HepG2 (cell line): ENCODE results near the gene IGFBP7. TPM values are rescaled to one million over a fixed set of nuclear protein-coding genes. Genes with fewer than 3 reads are reported as not detected.

Experiments used
- ATAC-seq: fragments of 200-7000 bp; cut with Tn5 transposase; 3 replicates; pipeline ENCODE4 v1.9.1; 2020; ENCODE audit warnings: mild to moderate bottlenecking, moderate library complexity
- BruUV-seq: library from RNA; stranded (reverse); fragments of 400-500 nt; replicated peaks from 2 replicates; lab custom pipeline; 2021; lab: Mats Ljungman, UMichigan
- CTCF ChIA-PET: fragments of 300-600 bp; formaldehyde crosslinking; extraction: SDS; loops from one replicate; lab custom pipeline; 2021; ENCODE audit warnings: low total read pairs, inconsistent platforms, low intra/inter-chr PET ratio; lab: Yijun Ruan, JAX
- POLR2A ChIA-PET: fragments of 350-600 bp; sonication (Branson Sonifier 250); formaldehyde crosslinking; loops from one replicate; lab custom pipeline; 2020; ENCODE audit warnings: antibody characterized with exemption, inconsistent platforms; lab: Yijun Ruan, JAX
- DNase-seq: peaks from one replicate; pipeline ENCODE4 v3.0.0-alpha.2; 2015; ENCODE audit warnings: low spot score
- FAIRE-seq: peaks from 3 replicates; lab custom pipeline; 2011; peaks lifted over from hg19 to GRCh38; lab: Jason Lieb, UNC
- H2AFZ ChIP-seq: one replicate; pipeline ENCODE4 v1.6.1; 2011; ENCODE audit warnings: low read length, inconsistent platforms
- H3K27ac ChIP-seq: fragments of 300-600 bp; 3 replicates; pipeline ENCODE4 v1.8.0; 2011; ENCODE audit warnings: mixed run types, mild to moderate bottlenecking, mixed read lengths, low read length, inconsistent platforms; ENCODE audit not compliant: insufficient read depth; ENCODE audit errors: extremely low read length
- H3K27me3 ChIP-seq, 2 experiments: fragments of 200-600 bp in 1 of 2; 2 replicates in 1 of 2; 3 replicates in 1 of 2; pipeline versions ENCODE4 v1.6.0 to v1.8.0; 2011; ENCODE audit warnings: low read length in 2 of 2, mild to moderate bottlenecking in 2 of 2, moderate library complexity in 2 of 2, inconsistent platforms in 1 of 2; ENCODE audit not compliant: insufficient read depth in 2 of 2, control insufficient read depth in 1 of 2
- H3K36me3 ChIP-seq, 2 experiments: fragments of 200-600 bp in 1 of 2; replicated peaks in 1 of 2; 2 replicates in 1 of 2; 3 replicates in 1 of 2; pipeline versions ENCODE4 v1.5.1 to v1.8.0; 2011; ENCODE audit warnings: low read length in 2 of 2, inconsistent platforms in 1 of 2; ENCODE audit not compliant: insufficient read depth in 2 of 2, control insufficient read depth in 1 of 2
- H3K4me1 ChIP-seq: 2 replicates; pipeline ENCODE4 v1.5.1; 2012; ENCODE audit warnings: low read length, inconsistent platforms; ENCODE audit not compliant: insufficient read depth
- H3K4me2 ChIP-seq: 2 replicates; pipeline ENCODE4 v1.6.0; 2011; ENCODE audit warnings: low read depth, low read length, inconsistent platforms
- H3K4me3 ChIP-seq, 3 experiments: fragments of 200-600 bp in 1 of 3; sonication (generic), shearing (Covaris generic) in 1 of 3; replicated peaks in 1 of 3; 2 replicates each; pipeline ENCODE4 v1.5.1; 2011 to 2016; ENCODE audit warnings: low read length in 3 of 3, inconsistent platforms in 2 of 3, low read depth in 2 of 3, mild to moderate bottlenecking in 2 of 3, control low read depth in 1 of 3, mixed read lengths in 1 of 3; ENCODE audit not compliant: insufficient read depth in 1 of 3
- H3K79me2 ChIP-seq: one replicate; pipeline ENCODE4 v1.6.1; 2011; ENCODE audit warnings: low read length, inconsistent platforms; ENCODE audit not compliant: insufficient read depth
- H3K9ac ChIP-seq: 2 replicates; pipeline ENCODE4 v1.6.0; 2011; ENCODE audit warnings: mild to moderate bottlenecking, low read depth, low read length, inconsistent platforms; ENCODE audit not compliant: insufficient read depth
- H3K9me3 ChIP-seq: 2 replicates; pipeline ENCODE4 v1.5.1; 2012; ENCODE audit warnings: mild to moderate bottlenecking, low read length
- H4K20me1 ChIP-seq: 2 replicates; pipeline ENCODE4 v1.6.0; 2011; ENCODE audit warnings: inconsistent platforms, mild to moderate bottlenecking, low read length, moderate library complexity; ENCODE audit not compliant: insufficient read depth
- CEBPZ ChIP-seq: IDR thresholded peaks from 2 replicates; pipeline ENCODE4 v1.6.1; 2012; ENCODE audit warnings: low read length, improper control_type of control experiment
- HDAC2 ChIP-seq: sonication (generic); formaldehyde crosslinking; IDR thresholded peaks from 2 replicates; pipeline ENCODE4 v1.4.0; 2020; ENCODE audit warnings: missing genetic modification reagents
- HNRNPL ChIP-seq: fragments of 200-400 bp; formaldehyde crosslinking; IDR thresholded peaks from 2 replicates; pipeline ENCODE4 v1.6.1; 2017; ENCODE audit warnings: mild to moderate bottlenecking, low read depth, low read length
- NFYB ChIP-seq: sonication (generic); formaldehyde crosslinking; IDR thresholded peaks from 2 replicates; pipeline ENCODE4 v1.4.0; 2020; ENCODE audit warnings: missing genetic modification reagents
- PPARG ChIP-seq: conservative IDR thresholded peaks from 2 replicates; pipeline ENCODE4 v1.6.1; 2016; ENCODE audit warnings: missing biosample characterization, missing genetic modification reagents
- ZBTB10 ChIP-seq: sonication (generic); formaldehyde crosslinking; IDR thresholded peaks from 2 replicates; pipeline ENCODE4 v1.4.0; 2020; ENCODE audit warnings: missing genetic modification reagents, borderline replicate concordance
- ZBTB4 ChIP-seq: sonication (generic); formaldehyde crosslinking; IDR thresholded peaks from 2 replicates; pipeline ENCODE4 v1.4.0; 2020; ENCODE audit warnings: missing genetic modification reagents, mild to moderate bottlenecking, borderline replicate concordance
- ZFP36L1 ChIP-seq: sonication (generic); formaldehyde crosslinking; IDR thresholded peaks from 2 replicates; pipeline ENCODE4 v1.8.0; 2022; ENCODE audit warnings: mild to moderate bottlenecking, missing genetic modification reagents, moderate library complexity
- ZNF281 ChIP-seq: sonication (generic); formaldehyde crosslinking; IDR thresholded peaks from 2 replicates; pipeline ENCODE4 v1.4.0; 2020; ENCODE audit warnings: missing genetic modification reagents, borderline replicate concordance
- ZNF335 ChIP-seq: sonication (generic); formaldehyde crosslinking; IDR thresholded peaks from 2 replicates; pipeline ENCODE4 v1.4.0; 2020; ENCODE audit warnings: missing genetic modification reagents
- ZNF557 ChIP-seq: sonication (generic); formaldehyde crosslinking; IDR thresholded peaks from 2 replicates; pipeline ENCODE4 v1.4.0; 2020; ENCODE audit warnings: missing genetic modification reagents
- ZNF674 ChIP-seq: sonication (generic); formaldehyde crosslinking; IDR thresholded peaks from 2 replicates; pipeline ENCODE4 v1.5.0; 2020; ENCODE audit warnings: low read depth, mild to moderate bottlenecking, missing genetic modification reagents
- ZNF724P ChIP-seq: sonication (generic); formaldehyde crosslinking; IDR thresholded peaks from 2 replicates; pipeline ENCODE4 v1.8.0; 2022; ENCODE audit warnings: missing genetic modification reagents, borderline replicate concordance
- WGBS: methylation state at CpG from one replicate; pipeline ENCODE4 v1.1.6; 2017; ENCODE audit warnings: low lambda C conversion rate; 5-methylcytosine and 5-hydroxymethylcytosine counted together
- in situ Hi-C: cut with HindIII; loops from 2 replicates; pipeline ENCODE4 v1.10.0; 2017; ENCODE audit warnings: low pct_unique_long_range_greater_than_20kb; ENCODE audit not compliant: extremely low pct_ligation_motif_present
- intact Hi-C: fragments of 100-400 bp; cut with micrococcal nuclease; formaldehyde crosslinking; loops from one replicate; pipeline ENCODE4 v1.10.0; 2022; ENCODE audit not compliant: unreplicated experiment
- polyA plus RNA-seq, 8 experiments: library from polyadenylated mRNA; depleted of rRNA in 3 of 8; stranded (reverse) in 7 of 8; unstranded in 1 of 8; fragments of >200 nt; fragmentation: Illumina TruSeq in 4 of 8; extraction: Trizol in 4 of 8; gene quantifications; 2 replicates each; pipeline versions ENCODE4 v1.2.1 to v1.2.3, GENCODE V29; 2011 to 2016; ENCODE audit warnings: low read depth in 4 of 8, missing spikeins in 1 of 8, mixed read lengths in 1 of 8; ENCODE audit not compliant: insufficient read depth in 1 of 8
- total RNA-seq, 5 experiments: library from RNA; depleted of rRNA; stranded (reverse); fragments of >200 nt; fragmentation: Illumina TruSeq; extraction: Trizol; gene quantifications; 2 replicates each; pipeline ENCODE4 v1.2.3, GENCODE V29; 2016; ENCODE audit warnings: low read depth in 1 of 5

Gene IGFBP7
- total and polyA plus RNA-seq, 2 of the 13 experiments (the other 11 are each of a cell fraction or from before 2014, with no cell fraction given), result 1.1 to 1.3 TPM

- no peak overlapping the region for H3K4me2 ChIP-seq
- POLR2A ChIA-PET, result no interaction called here
- H3K27me3 ChIP-seq, result peaks cover 0 to 5% of the 10 kb centered on the region in 2 experiments; a peak in 2 of 5 replicates
- DNase-seq (no peak), FAIRE-seq (no peak), ATAC-seq (no peak)
- 7% methylated on average over 1 of the region's 1 CpG for WGBS
- CTCF ChIA-PET, result no interaction called here
- no peaks in the 10 kb centered on the region for H3K79me2 ChIP-seq
- no peak overlapping the region for H3K27ac ChIP-seq
- intact Hi-C loops (no loop called here), in situ Hi-C loops (loop anchor here (5.0 kb wide), 1 partner anchor 116 kb away; no protein-coding TSS in a partner anchor)
- no peaks in the 10 kb centered on the region for H4K20me1 ChIP-seq
- H3K9me3 ChIP-seq, result no peaks in the 10 kb centered on the region
- H3K4me1 ChIP-seq, result no peaks in the 10 kb centered on the region
- H2AFZ ChIP-seq, result no peak overlapping the region
- H3K9ac ChIP-seq, result no peak overlapping the region
- H3K36me3 ChIP-seq, result no peaks in the 10 kb centered on the region
- no peak overlapping the region for H3K4me3 ChIP-seq
- no TSS peak for BruUV-seq
- no peak for TF ChIP-seq ZNF335 (CRISPR knock-in tag)
- TF ChIP-seq HNRNPL, result no peak
- no peak for TF ChIP-seq NFYB (CRISPR knock-in tag)
- TF ChIP-seq ZNF557 (CRISPR knock-in tag), result no peak
- no peak for TF ChIP-seq ZBTB10 (CRISPR knock-in tag)
- no peak for TF ChIP-seq HDAC2 (CRISPR knock-in tag)
- TF ChIP-seq CEBPZ, result no peak
- no peak for TF ChIP-seq ZNF281 (CRISPR knock-in tag)
- no peak for TF ChIP-seq ZNF674 (CRISPR knock-in tag)
- TF ChIP-seq ZFP36L1, result no peak
- TF ChIP-seq ZBTB4 (CRISPR knock-in tag), result no peak
- no peak for TF ChIP-seq PPARG (CRISPR knock-in tag)
- no peak for TF ChIP-seq ZNF724P (CRISPR knock-in tag)
Measured at GRCh38 chr4:57041020-57041419, 69.2 kb downstream of the IGFBP7 start.
